Stomach (tissue), 4 donors: ENCODE measurements around the gene EYA2.

Experiments used
- CTCF ChIP-seq, 7 experiments: fragments of 450-650 bp in 4 of 7; fragments of 200-600 bp in 3 of 7; sonication (generic) in 3 of 7; IDR thresholded peaks; one replicate each; pipeline ENCODE4 v1.5.1; 2016 to 2019; ENCODE audit warnings: antibody characterized with exemption in 7 of 7, control low read depth in 2 of 7, mild to moderate bottlenecking in 1 of 7
- EP300 ChIP-seq: sonication (generic); formaldehyde crosslinking; IDR thresholded peaks from one replicate; pipeline ENCODE4 v1.6.1; 2017; ENCODE audit warnings: antibody characterized with exemption
- POLR2A ChIP-seq, 4 donors: fragments of 450-650 bp; IDR thresholded peaks; one replicate each; pipeline ENCODE4 v1.6.1; 2016; ENCODE audit warnings: antibody characterized with exemption in 4 of 4, control low read depth in 2 of 4, mild to moderate bottlenecking in 1 of 4, moderate library complexity in 1 of 4
- POLR2AphosphoS5 ChIP-seq, 3 donors: sonication (generic); formaldehyde crosslinking; IDR thresholded peaks; one replicate each; pipeline ENCODE4 v1.6.1; 2016; ENCODE audit warnings: antibody characterized with exemption in 3 of 3

GRCh38 chr20:46857061-46857831, 37.4 kb upstream of the EYA2 start:
- TF ChIP-seq POLR2A (IDR thresholded peaks at IDR 0.05) (no peak), CTCF (IDR thresholded peaks at IDR 0.05) (no peak), POLR2AphosphoS5 (IDR thresholded peaks at IDR 0.05) (no peak), EP300 (no peak)
